Loucy (cell line): ENCODE data around the gene SMIM44.

Experiments used
- H2AFZ ChIP-seq: fragments of 200-600 bp; sonication (generic); 2 replicates; pipeline ENCODE4 v1.6.0; 2016; ENCODE audit warnings: antibody characterized with exemption, mild to moderate bottlenecking, low read length, moderate library complexity
- H3F3A ChIP-seq: fragments of 200-600 bp; 2 replicates; pipeline ENCODE4 v1.6.0; 2016; ENCODE audit warnings: antibody characterized with exemption, low read depth, mild to moderate bottlenecking
- H3K27me3 ChIP-seq: fragments of 200-600 bp; sonication (generic); 2 replicates; pipeline ENCODE4 v1.6.1; 2014; ENCODE audit warnings: low read length, mild to moderate bottlenecking; ENCODE audit not compliant: insufficient read depth, poor library complexity, severe bottlenecking
- H3K36me3 ChIP-seq: fragments of 200-600 bp; sonication (generic); 2 replicates; pipeline ENCODE4 v1.6.1; 2016; ENCODE audit warnings: low read length; ENCODE audit not compliant: insufficient read depth
- H3K4me1 ChIP-seq: fragments of 200-600 bp; sonication (generic); 2 replicates; pipeline ENCODE4 v1.5.1; 2014; ENCODE audit warnings: low read length, mild to moderate bottlenecking; ENCODE audit not compliant: insufficient read depth, poor library complexity, severe bottlenecking
- H3K4me2 ChIP-seq: fragments of 200-600 bp; sonication (generic); 2 replicates; pipeline ENCODE4 v1.6.0; 2014; ENCODE audit warnings: antibody characterized with exemption, low read length, low read depth, mild to moderate bottlenecking; ENCODE audit not compliant: poor library complexity, severe bottlenecking
- H3K4me3 ChIP-seq: fragments of 200-600 bp; sonication (generic); 2 replicates; pipeline ENCODE4 v1.5.1; 2014; ENCODE audit warnings: low read length, mild to moderate bottlenecking, mixed read lengths; ENCODE audit not compliant: poor library complexity, severe bottlenecking
- H3K79me2 ChIP-seq: fragments of 200-600 bp; sonication (generic); 2 replicates; pipeline ENCODE4 v1.6.1; 2014; ENCODE audit warnings: low read length; ENCODE audit not compliant: insufficient read depth
- H3K9ac ChIP-seq: fragments of 200-600 bp; sonication (generic); 2 replicates; pipeline ENCODE4 v1.6.0; 2014; ENCODE audit warnings: mild to moderate bottlenecking, low read depth, low read length, moderate library complexity; ENCODE audit not compliant: poor library complexity, severe bottlenecking
- H3K9me2 ChIP-seq: fragments of 200-600 bp; sonication (generic); replicated peaks from 2 replicates; pipeline ENCODE4 v1.6.1; 2016; ENCODE audit warnings: low read depth, low read length, mixed read lengths
- H3K9me3 ChIP-seq: fragments of 200-600 bp; sonication (generic); 2 replicates; pipeline ENCODE4 v1.6.1; 2014; ENCODE audit warnings: mild to moderate bottlenecking, antibody characterized with exemption, low read length, low read depth; ENCODE audit not compliant: insufficient read depth
- H4K20me1 ChIP-seq: fragments of 200-600 bp; sonication (generic); 2 replicates; pipeline ENCODE4 v1.6.0; 2014; ENCODE audit warnings: antibody characterized with exemption, low read length, mild to moderate bottlenecking; ENCODE audit not compliant: insufficient read depth, poor library complexity, severe bottlenecking
- EZH2phosphoT487 ChIP-seq: fragments of 200-600 bp; IDR thresholded peaks from 2 replicates; pipeline ENCODE4 v1.6.1; 2018; ENCODE audit warnings: antibody characterized with exemption, mild to moderate bottlenecking, moderate library complexity, borderline replicate concordance
- TF ChIP-seq, protein P1 (sequence below): fragments of 200-600 bp; sonication (generic); conservative IDR thresholded peaks from 2 replicates; pipeline ENCODE4 v1.5.1; 2014; ENCODE audit warnings: mild to moderate bottlenecking, antibody characterized with exemption, low read length

SMIM44 gene

GRCh38 chr19:3441986-3442329 is 41.3 kb downstream of the SMIM44 start:
- H3K79me2 ChIP-seq: no peaks in the 10 kb centered on the region; the same call in 1 of the 2 replicates
- H4K20me1 ChIP-seq: no peaks in the 10 kb centered on the region
- H3K4me2 ChIP-seq: no peak overlapping the region
- no peak overlapping the region for H3K4me3 ChIP-seq
- no peaks in the 10 kb centered on the region for H3K4me1 ChIP-seq
- H3K9me3 ChIP-seq: no peaks in the 10 kb centered on the region
- no peak for TF ChIP-seq EZH2phosphoT487
- TF ChIP-seq, protein P1, sequence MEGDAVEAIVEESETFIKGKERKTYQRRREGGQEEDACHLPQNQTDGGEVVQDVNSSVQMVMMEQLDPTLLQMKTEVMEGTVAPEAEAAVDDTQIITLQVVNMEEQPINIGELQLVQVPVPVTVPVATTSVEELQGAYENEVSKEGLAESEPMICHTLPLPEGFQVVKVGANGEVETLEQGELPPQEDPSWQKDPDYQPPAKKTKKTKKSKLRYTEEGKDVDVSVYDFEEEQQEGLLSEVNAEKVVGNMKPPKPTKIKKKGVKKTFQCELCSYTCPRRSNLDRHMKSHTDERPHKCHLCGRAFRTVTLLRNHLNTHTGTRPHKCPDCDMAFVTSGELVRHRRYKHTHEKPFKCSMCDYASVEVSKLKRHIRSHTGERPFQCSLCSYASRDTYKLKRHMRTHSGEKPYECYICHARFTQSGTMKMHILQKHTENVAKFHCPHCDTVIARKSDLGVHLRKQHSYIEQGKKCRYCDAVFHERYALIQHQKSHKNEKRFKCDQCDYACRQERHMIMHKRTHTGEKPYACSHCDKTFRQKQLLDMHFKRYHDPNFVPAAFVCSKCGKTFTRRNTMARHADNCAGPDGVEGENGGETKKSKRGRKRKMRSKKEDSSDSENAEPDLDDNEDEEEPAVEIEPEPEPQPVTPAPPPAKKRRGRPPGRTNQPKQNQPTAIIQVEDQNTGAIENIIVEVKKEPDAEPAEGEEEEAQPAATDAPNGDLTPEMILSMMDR: no peak
- no peaks in the 10 kb centered on the region for H3K27me3 ChIP-seq
- no peaks in the 10 kb centered on the region for H3K9me2 ChIP-seq
- H3K36me3 ChIP-seq: peaks cover 38% of the 10 kb centered on the region; the same call in 1 of the 2 replicates
- H2AFZ ChIP-seq: no peak overlapping the region
- no peak overlapping the region for H3K9ac ChIP-seq
- no peaks in the 10 kb centered on the region for H3F3A ChIP-seq

DNA sequence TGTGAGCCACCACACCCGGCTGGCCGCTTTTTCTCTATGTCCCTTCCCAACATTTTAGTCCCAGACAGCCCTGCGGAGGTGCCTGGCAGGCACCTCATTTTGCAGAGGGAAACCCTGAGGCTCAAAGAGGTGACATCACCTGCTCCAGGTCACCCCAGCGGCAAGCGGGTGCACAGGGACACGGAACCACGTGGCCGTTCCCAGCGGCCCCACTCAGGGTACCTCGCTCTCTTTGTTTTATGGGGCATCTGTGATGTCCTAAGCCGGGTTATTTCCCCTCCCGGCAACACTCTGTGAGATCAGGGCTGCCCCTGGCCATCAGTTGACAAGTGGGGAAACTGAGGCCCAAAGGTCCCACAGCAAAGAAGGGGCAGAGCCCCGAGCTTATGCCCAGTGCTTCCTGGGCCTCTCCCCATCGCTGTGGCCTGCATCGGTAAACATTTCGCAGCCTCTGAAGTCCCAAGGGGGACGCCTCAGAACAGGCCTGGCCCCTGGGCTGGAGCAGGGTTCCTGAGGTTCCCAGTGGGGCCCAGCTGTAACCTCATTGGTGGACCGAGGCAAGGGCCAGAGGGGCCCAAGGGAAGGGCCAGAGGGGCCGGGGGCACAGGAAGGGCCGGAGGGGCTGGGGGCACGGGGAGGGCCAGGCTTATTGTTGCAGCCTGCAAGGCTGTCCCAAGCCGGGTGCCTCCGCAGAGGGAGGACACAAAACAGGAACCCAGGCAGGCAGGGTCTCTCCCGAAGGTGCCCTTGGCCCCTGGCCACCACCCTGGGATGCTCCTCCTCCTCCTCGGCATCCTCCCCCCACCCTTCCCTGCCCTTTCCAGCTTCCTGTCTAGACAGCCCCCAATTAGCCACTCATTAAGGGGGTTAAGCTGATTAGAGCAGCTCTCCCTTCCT is 41.9 kb downstream of the SMIM44 start:
- no peak overlapping the region for H3K9ac ChIP-seq
- H3K4me2 ChIP-seq: no peak overlapping the region
- no peaks in the 10 kb centered on the region for H4K20me1 ChIP-seq
- H3K9me2 ChIP-seq: no peaks in the 10 kb centered on the region
- H3K36me3 ChIP-seq: peaks cover 36% of the 10 kb centered on the region; the same call in 1 of the 2 replicates
- H3K4me3 ChIP-seq: no peak overlapping the region
- no peaks in the 10 kb centered on the region for H3K27me3 ChIP-seq
- H3K79me2 ChIP-seq: no peaks in the 10 kb centered on the region; the same call in 1 of the 2 replicates
- H3K9me3 ChIP-seq: no peaks in the 10 kb centered on the region
- no peaks in the 10 kb centered on the region for H3K4me1 ChIP-seq
- no peaks in the 10 kb centered on the region for H3F3A ChIP-seq
- no peak for TF ChIP-seq EZH2phosphoT487
- TF ChIP-seq, protein P1: no peak
- H2AFZ ChIP-seq: no peak overlapping the region

- no peak overlapping the region for H2AFZ ChIP-seq
- H3K9me3 ChIP-seq: no peaks in the 10 kb centered on the region
- H3F3A ChIP-seq: no peaks in the 10 kb centered on the region
- no peaks in the 10 kb centered on the region; the same call in 1 of the 2 replicates for H3K79me2 ChIP-seq
- H3K9me2 ChIP-seq: no peaks in the 10 kb centered on the region
- H3K36me3 ChIP-seq: peaks cover 23% of the 10 kb centered on the region; the same call in 1 of the 2 replicates
- no peaks in the 10 kb centered on the region for H3K4me1 ChIP-seq
- H3K27me3 ChIP-seq: no peaks in the 10 kb centered on the region
- H3K4me3 ChIP-seq: no peak overlapping the region
- H3K9ac ChIP-seq: no peak overlapping the region
- no peak overlapping the region for H3K4me2 ChIP-seq
- TF ChIP-seq, protein P1: peak; percentile 74
- no peak for TF ChIP-seq EZH2phosphoT487
- H4K20me1 ChIP-seq: no peaks in the 10 kb centered on the region
Observed at GRCh38 chr19:3440082-3440481, 43.2 kb downstream of the SMIM44 start.
